Breast epithelium (tissue), 4 donors: ENCODE measurements around the gene FAIM2. TPM values are rescaled to one million over a fixed set of nuclear protein-coding genes. Genes with fewer than 3 reads are reported as not detected.

Experiments
- DNase-seq, 2 donors: peaks; one replicate each; pipeline ENCODE4 v3.0.0-alpha.2; 2019; ENCODE audit warnings: low spot score in 2 of 2
- H3K27ac ChIP-seq, 2 donors: fragments of 200-600 bp; sonication (generic) in 1 of 2; one replicate each; pipeline ENCODE4 v1.5.1; 2016 to 2019; ENCODE audit warnings: mild to moderate bottlenecking in 1 of 2
- H3K27me3 ChIP-seq, 2 donors: fragments of 200-600 bp; sonication (generic) in 1 of 2; one replicate each; pipeline versions ENCODE4 v1.5.1 to v1.6.0; 2017 to 2019; ENCODE audit warnings: control low read depth in 1 of 2, mild to moderate bottlenecking in 1 of 2
- H3K36me3 ChIP-seq: fragments of 200-600 bp; one replicate; pipeline ENCODE4 v1.5.1; 2019
- H3K4me1 ChIP-seq, 2 donors: fragments of 200-600 bp; sonication (generic); one replicate each; pipeline ENCODE4 v1.5.1; 2016 to 2019; ENCODE audit warnings: control low read depth in 1 of 2
- H3K4me3 ChIP-seq, 3 donors: fragments of 200-600 bp; sonication (generic); 1 replicate in 2 of 3; 2 replicates in 1 of 3; pipeline ENCODE4 v1.5.1; 2016 to 2019; ENCODE audit warnings: mild to moderate bottlenecking in 3 of 3, moderate library complexity in 2 of 3
- H3K9me3 ChIP-seq, 2 donors: fragments of 200-600 bp; sonication (generic) in 1 of 2; one replicate each; pipeline ENCODE4 v1.5.1; 2016 to 2019; ENCODE audit warnings: control low read depth in 1 of 2
- CTCF ChIP-seq, 3 donors: fragments of 450-650 bp; IDR thresholded peaks; one replicate each; pipeline ENCODE4 v1.5.1; 2016 to 2017; ENCODE audit warnings: antibody characterized with exemption in 3 of 3, mild to moderate bottlenecking in 3 of 3, moderate library complexity in 3 of 3
- POLR2A ChIP-seq: fragments of 450-650 bp; IDR thresholded peaks from one replicate; pipeline ENCODE4 v1.6.1; 2016; ENCODE audit warnings: antibody characterized with exemption, mild to moderate bottlenecking, moderate library complexity
- POLR2AphosphoS5 ChIP-seq, 3 donors: sonication (generic); formaldehyde crosslinking; IDR thresholded peaks; one replicate each; pipeline ENCODE4 v1.6.1; 2017; ENCODE audit warnings: antibody characterized with exemption in 3 of 3
- intact Hi-C: fragments of 100-400 bp; cut with DNase I; formaldehyde crosslinking; loops from one replicate; pipeline ENCODE4 v1.15.1; 2023; ENCODE audit warnings: low total_unique reads
- total RNA-seq, 3 donors: library from RNA; depleted of rRNA; stranded (reverse); fragments of >200 nt; gene quantifications; one replicate each; pipeline ENCODE4 v1.1.0, GENCODE V29; 2016

Gene FAIM2
- total RNA-seq, 3 donors from 2014 or later, result 0.64 to 1.9 (median 1.3) TPM

- H3K27ac ChIP-seq, result no peak overlapping the region
- no peak for TF ChIP-seq CTCF (IDR thresholded peaks at IDR 0.05)
- no peak for TF ChIP-seq POLR2AphosphoS5 (IDR thresholded peaks at IDR 0.05)
- no peak for TF ChIP-seq POLR2A
- intact Hi-C loops, result no loop called here
- no peak for DNase-seq
- H3K4me3 ChIP-seq, result no peak overlapping the region
- no peaks in the 10 kb centered on the region for H3K9me3 ChIP-seq
- H3K27me3 ChIP-seq, result no peaks in the 10 kb centered on the region
- no peaks in the 10 kb centered on the region for H3K4me1 ChIP-seq
- no peaks in the 10 kb centered on the region for H3K36me3 ChIP-seq
Observed at GRCh38 chr12:49925433-49926204, 21.9 kb upstream of the FAIM2 start.

GRCh38 chr12:49924628-49925246, 21.0 kb upstream of the FAIM2 start:
- no peak for TF ChIP-seq POLR2AphosphoS5 (IDR thresholded peaks at IDR 0.05)
- Histone ChIP-seq H3K36me3 (no peaks in the 10 kb centered on the region), H3K4me3 (no peak overlapping the region), H3K4me1 (no peaks in the 10 kb centered on the region), H3K27me3 (no peaks in the 10 kb centered on the region), H3K9me3 (no peaks in the 10 kb centered on the region), H3K27ac (no peak overlapping the region)
- intact Hi-C loops, result no loop called here
- DNase-seq, result no peak

GRCh38 chr12:49923880-49924556, 20.3 kb upstream of the FAIM2 start:
- Histone ChIP-seq H3K36me3 (no peaks in the 10 kb centered on the region), H3K4me1 (no peaks in the 10 kb centered on the region), H3K4me3 (no peak overlapping the region), H3K27me3 (no peaks in the 10 kb centered on the region), H3K27ac (no peak overlapping the region), H3K9me3 (no peaks in the 10 kb centered on the region)
- peak in 1 of 2 donors; percentile 15 for DNase-seq
- TF ChIP-seq POLR2AphosphoS5 (IDR thresholded peaks at IDR 0.05) (no peak), POLR2A (no peak), CTCF (IDR thresholded peaks at IDR 0.05) (no peak)
- intact Hi-C loops, result no loop called here

- no peaks in the 10 kb centered on the region for H3K27me3 ChIP-seq
- peak in 1 of 2 donors; percentile 30 for DNase-seq
- no peaks in the 10 kb centered on the region for H3K4me1 ChIP-seq
- peak overlapping the region in 1 of 2 donors; percentile 29 for H3K27ac ChIP-seq
- H3K9me3 ChIP-seq, result no peaks in the 10 kb centered on the region
- no peak for TF ChIP-seq POLR2A
- intact Hi-C loops, result no loop called here
- H3K4me3 ChIP-seq, result no peak overlapping the region
- H3K36me3 ChIP-seq, result no peaks in the 10 kb centered on the region
Observed at GRCh38 chr12:49923035-49923644, 19.4 kb upstream of the FAIM2 start.

- Histone ChIP-seq H3K9me3 (no peaks in the 10 kb centered on the region), H3K27ac (peak overlapping the region in 1 of 2 donors; percentile 43), H3K36me3 (no peaks in the 10 kb centered on the region), H3K4me3 (no peak overlapping the region), H3K4me1 (no peaks in the 10 kb centered on the region), H3K27me3 (no peaks in the 10 kb centered on the region)
- DNase-seq, result no peak
- intact Hi-C loops, result no loop called here
- TF ChIP-seq CTCF (IDR thresholded peaks at IDR 0.05), result no peak
Observed at GRCh38 chr12:49922349-49923034, 18.8 kb upstream of the FAIM2 start.
